HG02763 (cell line): ENCODE results near the gene DNAJC18.
"Not testable (repeated sequence)": the region's sequence is repeated elsewhere in the genome, so short reads cannot be mapped to it uniquely, and the experiment has no call there.

ENCODE experiments used
- ATAC-seq: cut with Tn5 transposase; IDR thresholded peaks from one replicate; pipeline ENCODE4 v1.9.1; 2021; ENCODE audit warnings: mild to moderate bottlenecking, moderate library complexity; ENCODE audit not compliant: unreplicated experiment

Gene DNAJC18

GRCh38 chr5:139389701-139390638 is 49.4 kb downstream of the DNAJC18 start, which contains the start of gene MZB1:
MZB1 (minus strand) TSS chr5:139389913; CDS start chr5:139389856, 57 bp downstream.
- ATAC-seq: peak; percentile 36

DNA sequence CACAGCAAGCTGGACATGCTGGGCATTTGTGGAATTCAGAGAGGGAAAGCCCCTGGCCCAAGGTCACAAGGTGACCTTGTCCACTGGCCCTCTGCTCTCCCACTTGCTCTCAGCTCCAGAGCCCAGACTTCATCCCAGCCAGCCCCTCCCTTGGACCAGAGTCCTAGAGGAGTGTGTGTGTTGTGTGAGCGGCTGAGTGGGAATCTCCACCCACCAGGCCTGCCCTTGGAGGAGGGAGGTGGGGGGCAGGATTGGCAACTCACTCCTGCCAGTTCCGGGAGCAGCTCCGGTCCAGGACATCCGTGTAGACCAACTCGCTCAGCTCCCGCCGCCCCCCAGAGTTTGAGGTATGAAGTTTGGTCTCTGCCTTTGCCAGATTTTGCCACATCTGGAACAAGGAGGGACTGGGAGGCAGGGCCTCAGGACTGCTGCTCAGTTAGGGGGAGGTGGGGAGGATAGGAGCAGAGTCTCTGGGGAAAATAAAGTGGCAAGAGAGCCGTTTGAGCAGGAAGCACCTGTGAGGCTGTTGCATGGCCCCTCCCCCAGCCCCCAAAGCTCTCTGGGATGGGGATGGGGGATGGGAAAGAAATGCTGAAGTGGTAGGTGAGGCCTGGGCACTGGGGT is 51.0 kb downstream of the DNAJC18 start:
- ATAC-seq: no peak

GRCh38 chr5:139387611-139388197 is 51.6 kb downstream of the DNAJC18 start:
- ATAC-seq: no peak

DNA sequence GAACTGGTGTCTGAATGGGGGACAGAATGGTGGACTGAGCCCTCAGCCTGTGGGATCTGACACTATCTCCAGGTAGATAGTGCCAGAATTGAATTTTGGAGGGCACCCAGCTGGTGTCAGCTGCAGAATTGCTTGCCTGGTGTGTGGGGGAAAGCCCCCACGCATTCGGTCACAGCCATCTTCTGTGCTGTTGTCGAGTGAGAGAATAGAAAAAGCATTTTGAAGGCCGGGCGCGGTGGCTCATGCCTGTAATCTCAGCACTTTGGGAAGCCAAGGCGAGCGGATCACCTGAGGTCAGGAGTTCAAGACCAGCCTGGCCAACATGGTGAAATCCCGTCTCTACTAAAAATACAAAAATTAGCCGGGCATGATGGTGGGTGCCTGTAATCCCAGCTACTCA is 52.4 kb downstream of the DNAJC18 start:
- ATAC-seq: not testable (repeated sequence)

GRCh38 chr5:139386050-139386438 is 53.3 kb downstream of the DNAJC18 start:
- no peak for ATAC-seq

DNA sequence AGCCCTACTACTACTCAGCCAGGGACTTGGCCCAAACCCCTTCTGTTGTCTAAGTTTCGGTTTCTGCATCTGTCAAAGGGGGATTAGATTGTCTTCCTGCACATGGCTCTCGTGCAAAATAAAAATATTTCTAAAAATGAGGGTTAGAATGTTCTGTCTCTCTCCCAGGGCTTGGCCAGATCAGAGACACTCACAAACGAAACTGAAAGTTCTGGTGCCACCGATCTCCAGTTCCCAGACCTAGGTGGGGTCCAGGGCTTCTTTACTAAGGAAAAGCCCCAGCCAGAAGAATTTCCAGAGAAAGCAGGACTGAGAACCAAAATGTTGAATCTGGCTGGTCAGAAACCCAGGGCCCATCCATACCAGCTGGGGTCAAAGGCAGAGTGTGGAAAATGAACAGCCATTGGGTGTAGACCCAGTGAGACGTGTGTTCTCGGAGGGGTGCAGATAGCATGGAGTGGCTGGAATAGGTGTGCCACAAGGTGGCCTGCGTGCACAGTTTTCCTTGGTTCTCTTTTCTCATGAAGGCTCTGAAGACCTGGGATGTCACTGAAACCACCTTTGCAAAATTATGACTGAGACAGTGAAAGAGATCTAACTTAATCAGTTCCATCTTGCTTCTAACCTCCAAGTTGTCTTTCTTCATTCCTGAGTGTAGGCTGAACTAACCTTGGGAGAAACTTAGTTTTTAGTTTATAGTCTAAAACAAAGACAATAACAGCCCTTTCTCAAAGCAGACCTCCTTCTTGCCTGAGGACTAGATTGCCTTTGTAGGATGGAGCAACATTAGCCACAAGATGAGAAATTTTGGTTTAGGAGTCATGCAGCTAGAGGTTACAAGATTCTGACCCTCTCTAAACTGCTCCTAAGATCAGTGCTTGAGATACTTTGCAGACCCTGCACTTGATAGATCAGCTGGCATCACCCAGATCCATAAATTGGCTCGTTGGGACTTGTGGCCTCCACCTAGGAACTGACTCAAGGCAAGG is 54.0 kb downstream of the DNAJC18 start:
- ATAC-seq: no peak

DNA sequence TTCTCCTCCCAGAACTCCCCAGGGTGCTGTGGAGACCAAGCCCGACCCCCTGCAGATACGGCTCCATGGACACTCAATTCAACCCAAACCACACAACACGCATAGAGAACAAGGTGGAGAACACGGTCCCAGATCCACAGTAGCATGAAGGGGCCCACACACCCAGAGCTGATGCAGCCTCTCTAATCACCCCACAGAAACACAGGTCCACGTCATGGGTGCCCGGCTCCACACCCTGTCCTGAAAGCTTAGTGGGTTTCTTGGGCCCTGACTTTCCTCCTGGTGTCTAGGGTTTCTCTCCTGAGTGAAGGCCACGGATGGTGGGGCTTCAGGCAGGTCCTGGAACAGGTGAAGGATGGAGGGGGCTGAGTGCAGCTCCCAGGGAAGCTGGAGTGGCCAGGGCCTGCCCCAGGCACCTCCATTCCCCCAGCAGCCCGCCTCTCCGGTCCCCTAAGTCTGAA is 54.7 kb downstream of the DNAJC18 start:
- ATAC-seq: no peak

DNA sequence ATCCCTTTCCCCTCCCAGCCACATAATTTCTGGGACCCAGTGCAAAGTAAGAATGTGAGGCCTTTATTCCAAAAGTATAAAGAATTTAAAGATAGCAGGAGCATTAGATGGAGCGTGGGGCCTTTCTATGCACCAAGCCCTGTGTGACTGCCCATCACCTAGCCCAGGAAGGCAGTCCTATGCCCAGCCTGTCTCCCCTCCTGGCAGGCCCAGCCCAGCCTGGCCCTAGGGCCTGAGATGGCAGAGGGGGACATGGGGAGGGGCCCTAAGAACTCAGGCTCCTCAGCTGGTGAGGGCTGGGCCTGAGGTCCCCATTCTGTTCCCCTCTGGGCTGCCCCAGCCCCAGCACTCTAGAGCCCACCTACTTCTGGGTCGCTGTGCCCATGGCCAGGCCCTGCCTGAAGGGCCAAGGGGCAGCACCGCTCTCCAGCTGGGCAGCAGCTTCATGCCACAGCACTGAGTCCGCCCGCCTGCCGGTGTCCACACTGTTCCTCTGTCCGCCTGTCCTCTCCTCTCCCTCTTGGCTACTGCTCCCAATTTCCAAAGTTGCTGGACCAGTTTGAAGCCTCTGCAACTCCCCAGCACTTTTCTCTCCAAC is 55.2 kb downstream of the DNAJC18 start:
- ATAC-seq: no peak

DNA sequence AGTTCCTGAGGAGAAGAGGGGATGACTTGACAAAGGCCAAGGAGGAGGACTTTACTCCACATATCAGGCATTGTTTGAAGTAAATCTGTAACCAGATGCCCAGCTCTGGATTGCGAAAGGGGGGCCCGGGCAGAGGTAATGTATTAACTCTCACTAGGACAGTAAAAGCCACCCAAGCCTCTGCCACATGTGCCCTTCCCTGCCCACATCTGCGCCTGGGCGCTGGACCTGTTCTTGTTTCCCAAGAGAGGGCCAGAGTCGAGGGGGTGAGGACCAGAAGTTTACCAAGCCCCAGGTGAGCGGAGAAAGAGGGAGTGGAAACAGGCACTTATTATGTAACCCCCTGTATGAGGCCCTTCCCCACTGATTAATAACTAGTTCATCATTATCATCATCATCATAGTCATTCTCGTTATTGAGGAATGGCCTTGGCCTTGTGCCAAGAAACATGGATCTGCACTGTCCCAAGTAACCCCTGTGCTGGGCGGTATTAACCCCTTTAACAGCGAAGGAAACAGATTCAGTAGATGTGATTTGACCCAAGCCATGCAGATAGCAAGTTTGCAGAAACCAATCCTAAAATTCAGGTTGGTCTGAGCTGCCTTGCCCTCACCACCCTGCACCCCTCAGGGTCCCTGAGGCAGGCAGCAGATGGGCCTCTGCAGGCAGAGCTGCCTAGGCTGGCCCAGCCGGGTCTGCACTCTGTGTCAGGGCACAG is 55.9 kb downstream of the DNAJC18 start, which contains the start of gene SLC23A1:
Gene SLC23A1 (minus strand): TSS at position 23 of the 718 bp plus-strand sequence. CDS start 44 bp downstream, outside the sequence.
- ATAC-seq: no peak

DNA sequence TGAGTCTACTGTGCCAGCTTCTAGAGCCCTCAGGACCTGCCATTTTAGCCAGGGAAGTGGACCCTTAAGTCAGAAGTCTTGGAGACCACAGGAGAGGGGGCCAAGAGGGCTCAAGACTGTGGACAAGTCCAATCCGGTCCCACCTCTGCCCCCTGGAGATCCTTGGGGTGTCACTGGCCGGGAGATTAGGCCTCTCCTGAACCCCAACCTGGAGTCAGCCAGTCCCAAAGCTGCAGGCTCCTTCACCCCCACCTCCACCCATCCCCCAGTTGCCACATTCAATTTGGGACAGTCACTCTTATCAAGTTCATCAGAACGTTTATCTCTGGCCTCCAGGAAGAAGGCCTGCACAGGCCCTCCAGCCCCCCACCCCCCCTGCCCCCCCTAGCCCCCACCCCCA is 56.5 kb downstream of the DNAJC18 start:
- no peak for ATAC-seq

DNA sequence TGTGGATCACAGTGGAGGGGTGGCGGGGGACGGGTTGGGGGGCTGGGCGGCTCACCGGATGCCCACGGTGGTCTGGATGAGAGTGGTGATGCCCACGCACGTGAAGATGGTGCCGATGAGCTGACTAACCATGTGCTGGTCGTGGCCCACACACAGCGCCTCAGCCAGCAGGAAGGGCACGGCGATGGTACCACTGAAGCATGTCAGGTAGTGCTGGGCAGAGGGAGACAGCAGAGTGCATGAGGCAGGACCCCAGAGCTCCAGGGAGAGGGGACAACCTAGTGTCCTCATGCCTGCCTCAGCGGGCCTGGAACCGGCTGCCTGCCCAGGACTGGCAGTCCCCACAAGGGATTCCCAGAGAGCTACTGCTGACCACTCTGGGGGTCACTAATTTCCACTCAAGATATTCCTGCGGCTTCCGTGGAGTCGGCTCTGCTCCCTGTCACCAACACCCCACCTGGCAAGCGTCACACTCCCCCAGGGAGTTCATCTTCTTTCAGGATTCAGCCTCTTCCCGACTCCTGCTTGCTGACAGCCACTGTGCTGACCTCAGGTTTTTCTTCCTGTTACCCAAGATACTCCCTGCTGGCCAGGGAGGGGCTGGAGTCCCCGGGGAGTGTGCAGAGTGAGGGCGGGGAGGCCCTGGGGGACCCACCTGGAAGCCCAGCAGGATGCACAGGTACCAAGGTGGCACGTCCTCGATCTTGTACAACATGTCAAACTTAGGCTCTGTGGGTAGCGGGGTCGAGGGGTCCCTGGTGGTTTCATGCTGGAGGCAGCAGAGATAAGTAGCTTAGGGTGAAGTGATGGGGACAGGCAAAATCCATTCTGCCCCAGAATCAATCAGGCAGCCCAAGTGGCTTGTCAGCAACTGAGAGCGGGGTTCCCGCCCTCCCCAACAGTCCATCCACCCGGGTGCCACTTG is 57.2 kb downstream of the DNAJC18 start:
- ATAC-seq: no peak

DNA sequence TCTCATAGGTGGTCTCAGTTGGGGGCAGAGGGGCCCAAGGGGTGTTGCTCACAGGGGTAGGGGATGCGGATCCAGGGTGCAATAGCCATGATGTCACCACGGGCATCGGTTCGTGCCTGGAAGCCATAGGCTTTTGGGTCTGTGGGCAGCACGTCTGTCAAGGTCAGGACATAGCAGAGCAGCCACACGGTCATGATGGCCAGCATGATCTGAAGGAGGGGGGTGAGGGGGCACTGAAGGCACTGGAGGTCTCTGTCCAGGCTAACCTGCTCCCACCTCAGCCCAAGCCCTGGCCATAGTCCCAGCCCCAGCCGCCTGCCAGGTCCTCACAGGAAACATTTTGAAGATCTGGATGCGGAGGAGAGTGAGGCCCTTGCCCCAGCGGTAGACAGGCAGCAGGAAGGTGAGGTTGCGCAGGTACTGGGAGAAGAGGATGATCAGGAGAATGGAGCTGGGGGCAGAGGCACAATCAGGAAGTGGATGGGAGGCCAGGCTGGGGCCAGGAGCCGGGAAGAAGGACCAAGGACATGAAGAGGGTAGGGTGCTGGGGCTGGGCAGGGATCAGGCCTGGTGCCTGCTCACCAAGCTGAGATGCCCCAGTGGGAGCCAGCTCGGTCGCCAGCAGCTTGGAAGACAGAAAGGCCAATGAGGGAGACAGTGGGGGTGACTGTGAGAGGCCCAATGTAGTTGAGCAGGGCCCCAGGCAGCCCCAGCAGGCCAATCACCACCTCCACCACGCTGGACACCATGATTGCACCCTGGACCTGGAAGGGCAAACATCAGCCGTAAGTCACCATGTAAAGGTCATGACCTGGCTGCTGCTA is 59.5 kb downstream of the DNAJC18 start:
- ATAC-seq: no peak

DNA sequence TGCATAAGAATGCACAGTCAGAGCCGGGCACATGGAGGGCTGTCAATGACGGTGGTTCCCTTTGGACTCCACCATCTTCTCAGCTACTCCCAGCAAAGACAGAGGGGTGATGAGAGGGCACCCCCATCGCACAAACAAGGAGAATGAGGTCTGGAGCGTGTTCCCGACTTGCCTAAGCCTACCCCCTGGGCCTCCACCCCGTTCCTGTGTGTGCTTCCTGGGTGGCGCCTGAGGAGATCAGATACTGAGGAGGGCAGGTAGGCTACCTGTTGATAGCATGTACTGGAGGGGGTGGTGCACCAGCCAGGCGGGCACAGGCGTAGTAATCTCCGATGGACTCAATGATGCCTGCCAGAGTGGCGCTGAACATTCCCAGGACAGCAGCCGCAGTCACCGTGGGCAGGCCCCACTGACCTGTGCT is 60.4 kb downstream of the DNAJC18 start:
- ATAC-seq: no peak

GRCh38 chr5:139378101-139378825 is 61.1 kb downstream of the DNAJC18 start:
- ATAC-seq: no peak

- ATAC-seq: no peak
Observed at GRCh38 chr5:139377226-139377625, 62.1 kb downstream of the DNAJC18 start.

DNA sequence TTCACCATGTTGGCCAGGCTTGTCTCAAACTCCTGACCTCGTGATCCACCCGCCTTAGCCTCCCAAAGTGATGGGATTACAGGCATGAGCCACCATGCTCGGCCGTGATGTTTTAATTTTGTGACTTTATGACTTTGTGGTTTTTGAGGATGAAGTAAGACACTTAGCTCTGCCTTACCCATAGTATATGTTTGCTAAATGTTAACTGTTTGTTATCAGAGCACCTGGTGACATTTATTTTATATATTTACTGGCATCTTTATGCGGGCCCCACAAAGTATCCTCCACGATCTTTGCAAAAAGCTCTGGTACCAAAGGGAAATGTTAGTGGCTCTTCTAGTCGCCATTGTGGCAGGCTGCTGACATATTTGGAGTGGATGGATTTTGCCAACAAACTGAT is 63.0 kb downstream of the DNAJC18 start:
- ATAC-seq: no peak

GRCh38 chr5:139374909-139375308 is 64.4 kb downstream of the DNAJC18 start:
- no peak for ATAC-seq
